ENCODE measurements around the gene APOB.

The APOB gene

DNA sequence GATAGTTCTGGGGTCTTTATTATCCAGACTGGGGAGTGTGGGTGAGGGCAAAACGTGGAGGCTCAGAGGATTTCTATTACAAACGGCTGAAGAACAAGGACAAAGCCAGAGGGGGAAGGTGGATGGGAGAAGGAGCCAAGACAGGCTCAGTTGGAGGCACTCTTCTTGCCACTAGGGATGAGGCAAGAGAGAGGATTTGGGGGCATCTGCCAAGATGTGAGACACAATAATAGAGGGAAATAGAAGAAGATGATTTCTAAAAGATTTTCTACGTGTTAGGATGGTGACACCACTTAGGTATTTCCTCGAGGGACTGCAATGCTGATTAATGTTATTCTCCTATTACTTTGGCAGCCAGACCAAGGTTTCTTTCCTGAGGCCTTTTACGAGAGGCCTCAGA, 71.8 kb downstream of the APOB start:
- no peak for DNase-seq

- no peak for DNase-seq
These were observed 73.8 kb downstream of the APOB start for GRCh38 chr2:20970068-20970467.

GRCh38 chr2:20966061-20966595, 77.7 kb downstream of the APOB start:
- no peak for DNase-seq

GRCh38 chr2:20965221-20965620, 78.7 kb downstream of the APOB start:
- DNase-seq: no peak

DNA sequence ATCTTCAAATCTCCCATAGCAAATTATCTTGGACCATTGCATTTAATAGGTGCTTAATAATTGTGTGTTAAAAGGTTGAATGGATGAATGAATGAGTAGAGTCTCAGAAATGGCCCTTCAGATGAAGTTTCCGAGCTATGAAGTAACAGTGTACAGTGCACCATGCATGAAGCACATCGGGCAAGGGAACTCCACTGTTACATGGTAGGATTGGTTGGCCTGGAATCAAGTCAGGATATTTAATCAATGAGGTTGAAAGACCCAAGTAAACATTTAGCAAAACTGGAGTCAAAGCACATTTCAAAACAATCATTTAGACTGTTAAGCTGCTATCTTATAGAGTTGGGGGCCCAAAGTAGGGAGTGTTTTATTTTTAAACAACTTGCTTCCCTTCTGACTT, 80.0 kb downstream of the APOB start:
- DNase-seq: no peak

DNA sequence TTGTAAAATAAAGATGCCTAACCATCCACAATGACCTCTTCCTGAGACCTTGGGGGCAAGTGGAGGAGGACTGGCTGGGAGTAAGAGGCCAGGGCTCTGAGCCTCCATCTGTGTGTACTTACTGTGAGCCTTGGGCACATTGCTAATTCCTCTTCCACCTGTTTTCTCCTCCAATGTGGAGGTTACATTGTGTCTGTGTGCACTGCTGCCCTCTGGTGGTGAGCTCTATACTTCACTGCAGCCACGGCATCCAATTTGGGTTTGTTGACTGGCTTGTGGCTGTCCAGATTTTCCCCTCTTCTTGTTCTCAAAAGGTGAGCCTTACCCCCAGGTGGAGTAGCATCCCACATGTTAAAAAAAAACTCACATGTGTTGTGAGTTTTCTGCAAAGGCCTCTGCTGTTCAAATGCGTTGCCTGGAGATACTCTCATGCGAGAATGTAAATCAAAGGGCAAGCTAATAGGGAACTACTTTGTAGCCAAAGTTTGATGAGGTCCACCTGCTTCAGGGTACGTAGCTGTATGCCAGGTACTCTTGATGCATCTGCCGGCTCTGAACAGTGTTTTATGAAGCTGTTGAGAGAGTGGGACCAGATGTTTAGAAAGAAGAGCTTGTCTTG, 80.8 kb downstream of the APOB start:
- peak; percentile 37 to 59 for DNase-seq

DNA sequence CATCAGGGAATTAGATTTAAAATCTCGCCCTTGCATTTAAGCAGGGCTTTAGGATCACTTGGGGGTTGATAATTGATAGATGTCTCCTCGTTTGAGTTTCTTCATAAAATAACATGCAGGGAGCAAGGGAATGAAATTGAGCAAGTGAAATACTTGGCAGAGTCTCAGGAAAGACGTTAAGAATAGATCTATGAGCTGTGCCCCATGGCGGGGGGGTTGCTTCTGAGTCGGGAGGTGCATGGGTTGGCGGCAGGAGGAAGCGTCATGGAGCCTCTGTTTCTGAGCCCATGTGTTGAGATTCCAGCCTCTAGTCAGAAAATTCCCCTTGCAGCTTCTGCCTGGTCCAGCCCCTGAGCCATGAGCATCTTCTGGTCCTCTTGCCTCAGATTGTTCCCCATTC, 82.0 kb downstream of the APOB start:
- no peak for DNase-seq

DNA sequence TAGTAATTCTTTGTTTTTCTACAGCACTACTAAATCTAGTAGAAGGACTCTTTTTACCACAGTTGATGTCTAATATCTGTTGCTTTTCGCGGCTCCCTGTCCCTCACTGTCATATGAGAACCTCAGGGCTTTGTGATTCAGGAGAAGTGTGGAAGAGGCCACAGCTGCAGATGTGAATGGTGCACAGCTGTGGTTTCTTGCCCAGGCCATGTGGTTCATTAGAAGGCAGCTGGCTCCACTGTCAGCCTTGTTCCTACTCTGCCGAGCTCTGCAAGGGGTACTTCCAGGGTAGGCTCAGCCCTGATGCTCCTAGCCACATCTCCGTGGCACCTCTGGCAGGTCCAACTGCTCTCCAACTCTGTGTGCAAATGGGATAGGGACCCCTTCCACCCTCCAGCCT, 83.9 kb downstream of the APOB start:
- DNase-seq: no peak

GRCh38 chr2:20959252-20959651, 84.6 kb downstream of the APOB start:
- DNase-seq: no peak

DNA sequence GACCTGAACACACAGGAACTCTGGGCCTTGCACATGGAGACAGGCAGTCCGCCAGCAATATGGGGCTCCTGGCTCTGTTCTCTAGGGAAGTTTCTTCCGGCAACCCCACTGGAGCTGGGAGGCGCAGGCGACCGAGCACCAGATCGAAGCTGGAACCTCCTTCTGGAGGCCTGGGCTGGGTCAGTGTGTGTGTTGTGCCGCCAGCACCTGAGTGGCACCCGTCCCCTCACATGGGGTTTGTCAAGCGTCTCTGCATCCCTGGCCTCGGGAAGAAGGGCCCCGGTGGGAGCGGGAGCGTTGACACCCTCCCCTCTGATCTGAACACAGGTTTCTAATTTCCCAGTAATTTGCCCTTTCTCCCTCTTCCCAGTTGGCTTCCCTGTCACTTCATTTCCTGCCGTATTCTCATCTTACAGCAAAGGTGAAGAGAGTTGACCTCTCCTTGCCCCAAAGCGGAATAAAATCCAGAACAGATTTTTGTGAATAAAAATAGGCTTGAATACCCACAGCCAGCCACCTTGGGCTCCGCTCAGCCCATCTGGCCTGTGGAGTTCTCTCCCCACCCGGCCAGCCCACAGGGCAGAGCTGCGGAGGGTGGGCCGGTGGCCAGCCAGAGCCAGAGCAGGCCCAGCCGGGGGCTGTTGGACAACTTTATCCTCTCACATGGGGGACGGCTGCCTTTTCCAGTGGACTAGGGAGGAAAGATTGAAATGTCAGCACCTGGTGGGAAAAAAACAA, 85.9 kb downstream of the APOB start:
- DNase-seq: no peak

DNA sequence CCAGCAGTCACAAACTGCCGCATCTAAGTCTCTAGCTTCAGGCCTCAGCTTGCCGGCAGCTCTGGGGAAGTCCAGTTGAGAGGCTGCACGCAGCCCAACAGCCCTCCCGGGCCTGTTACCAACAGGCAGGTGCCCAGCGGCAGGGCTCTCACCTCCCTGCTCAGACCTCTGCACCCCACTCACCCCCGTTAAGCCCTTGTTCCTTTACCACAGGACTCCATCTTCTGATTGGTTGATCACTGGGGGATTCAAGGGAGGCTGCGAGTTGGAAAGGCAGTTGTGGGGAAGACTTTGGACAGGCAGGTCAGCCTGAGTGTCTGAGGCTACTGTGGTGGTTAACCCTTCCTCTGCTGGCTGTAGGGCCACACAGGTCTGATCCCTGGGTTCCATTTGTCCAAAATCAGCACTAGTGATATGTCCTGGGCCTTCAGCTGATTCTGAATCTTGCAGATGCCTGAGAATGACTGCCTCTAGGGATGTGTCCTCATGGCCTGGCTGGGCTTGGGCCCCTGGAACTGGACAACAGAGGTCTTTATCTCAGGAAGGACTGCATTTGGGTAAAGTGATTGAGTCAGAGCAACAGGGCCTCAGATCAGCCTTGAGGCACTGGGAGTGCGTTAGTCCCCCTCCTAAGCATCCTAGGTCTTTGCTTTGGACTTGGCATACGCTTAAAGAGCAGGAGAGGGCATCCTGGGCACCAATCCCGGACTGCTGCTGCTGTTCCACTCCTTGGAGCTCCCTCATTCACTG, 88.4 kb downstream of the APOB start:
- no peak for DNase-seq

GRCh38 chr2:20953146-20953824, 90.6 kb downstream of the APOB start:
- no peak for DNase-seq

Data from CD4-positive, alpha-beta T cell treated with Interleukin-1 beta for 1 hour (primary cell).